Effector CD4-positive, alpha-beta T cell (primary cell): ENCODE results near the gene VPS13C.

ENCODE experiments used
- DNase-seq: peaks from one replicate; pipeline ENCODE4 v3.0.0-alpha.2; 2020

Gene VPS13C

DNA sequence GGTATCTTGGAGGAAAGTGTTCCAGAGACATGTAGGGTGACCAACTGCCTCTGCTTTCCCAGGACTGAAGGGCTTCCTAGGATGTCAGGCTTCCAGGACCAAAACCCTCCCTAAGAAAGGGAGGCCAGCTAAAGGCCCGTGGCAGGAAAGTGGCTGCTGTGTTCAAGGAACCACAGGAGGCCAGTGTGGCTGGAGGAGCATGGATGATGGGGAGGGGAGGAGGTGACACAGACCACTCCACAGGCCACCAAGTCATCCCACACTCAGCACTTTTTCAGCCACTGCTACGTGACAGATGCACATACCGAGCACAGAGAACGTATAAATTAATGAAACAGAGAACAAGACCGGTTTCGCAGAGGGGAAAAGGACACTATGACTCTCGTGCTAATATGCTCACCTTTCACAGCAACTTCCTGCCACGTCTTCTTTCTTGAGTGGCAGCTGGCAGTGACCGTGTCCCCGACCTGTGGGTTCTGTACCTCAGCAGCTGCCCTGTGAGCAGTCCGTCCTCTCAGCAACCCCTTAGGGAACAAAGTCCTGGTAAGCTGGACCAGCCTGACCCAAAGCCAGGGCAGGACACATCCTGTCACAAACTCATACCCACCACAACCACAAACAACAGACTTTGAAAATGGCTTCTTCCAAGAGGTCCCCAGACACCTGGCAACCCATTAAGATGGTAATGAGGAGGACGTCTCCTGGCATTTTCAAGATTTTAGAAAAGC, 244.7 kb downstream of the VPS13C start:
- DNase-seq: no peak

DNA sequence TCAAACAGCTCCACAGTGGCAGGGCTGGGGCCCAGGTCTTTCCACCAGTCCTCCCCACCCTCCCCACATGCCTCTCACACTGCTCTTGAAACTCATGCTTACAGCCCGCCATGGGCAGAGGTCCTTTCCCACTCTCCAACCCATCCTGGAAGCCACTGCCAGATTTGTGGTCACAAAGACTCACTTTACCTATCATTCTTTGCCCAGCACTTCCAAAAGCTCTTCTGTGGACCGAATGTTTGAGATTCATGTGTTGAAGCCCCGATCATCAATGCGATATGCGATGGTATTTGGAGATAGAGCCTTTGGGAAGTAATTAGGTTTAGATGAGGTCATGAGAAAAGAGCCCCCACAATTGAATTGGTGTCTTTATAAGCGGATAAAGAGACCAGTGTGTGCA, 247.8 kb downstream of the VPS13C start:
- no peak for DNase-seq

DNA sequence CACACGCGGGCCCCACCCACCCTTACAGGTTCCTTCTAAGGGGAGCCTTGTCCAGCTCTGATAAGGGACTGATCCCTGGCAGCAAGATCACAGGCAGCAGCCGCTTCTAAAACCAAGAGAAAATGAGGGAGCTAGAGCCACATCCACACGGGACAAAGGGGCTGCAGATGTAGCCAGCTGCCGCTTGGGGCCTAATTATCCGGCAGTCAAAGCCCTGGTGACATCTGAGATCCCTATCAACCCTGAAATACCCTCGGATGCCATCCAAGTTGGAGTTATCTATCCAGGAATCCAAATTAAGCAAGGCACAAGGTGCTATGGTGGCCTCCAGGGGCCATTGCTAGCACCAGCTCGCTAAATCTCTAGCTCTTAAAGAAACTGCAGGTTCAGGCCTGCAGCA, 248.3 kb downstream of the VPS13C start:
- DNase-seq: no peak

DNA sequence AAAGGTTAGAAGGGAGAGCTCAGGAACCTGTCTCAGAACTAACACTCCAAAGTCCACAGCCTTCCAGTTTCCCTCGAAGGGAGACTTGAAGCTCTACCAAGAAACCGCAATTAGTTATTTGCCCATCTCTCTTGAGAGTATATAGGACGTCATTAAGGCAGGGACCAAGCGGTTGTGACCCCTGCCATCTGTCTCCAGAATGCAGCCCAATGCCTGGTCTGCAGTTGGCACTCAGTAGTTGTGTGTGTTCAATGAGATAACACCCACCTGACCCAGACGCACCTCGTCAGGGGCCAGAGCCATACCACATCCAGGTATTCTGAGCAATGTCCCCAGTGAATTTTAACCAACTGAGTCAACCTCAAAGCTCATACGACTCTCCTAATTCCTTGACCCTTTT, 251.0 kb downstream of the VPS13C start:
- no peak for DNase-seq

DNA sequence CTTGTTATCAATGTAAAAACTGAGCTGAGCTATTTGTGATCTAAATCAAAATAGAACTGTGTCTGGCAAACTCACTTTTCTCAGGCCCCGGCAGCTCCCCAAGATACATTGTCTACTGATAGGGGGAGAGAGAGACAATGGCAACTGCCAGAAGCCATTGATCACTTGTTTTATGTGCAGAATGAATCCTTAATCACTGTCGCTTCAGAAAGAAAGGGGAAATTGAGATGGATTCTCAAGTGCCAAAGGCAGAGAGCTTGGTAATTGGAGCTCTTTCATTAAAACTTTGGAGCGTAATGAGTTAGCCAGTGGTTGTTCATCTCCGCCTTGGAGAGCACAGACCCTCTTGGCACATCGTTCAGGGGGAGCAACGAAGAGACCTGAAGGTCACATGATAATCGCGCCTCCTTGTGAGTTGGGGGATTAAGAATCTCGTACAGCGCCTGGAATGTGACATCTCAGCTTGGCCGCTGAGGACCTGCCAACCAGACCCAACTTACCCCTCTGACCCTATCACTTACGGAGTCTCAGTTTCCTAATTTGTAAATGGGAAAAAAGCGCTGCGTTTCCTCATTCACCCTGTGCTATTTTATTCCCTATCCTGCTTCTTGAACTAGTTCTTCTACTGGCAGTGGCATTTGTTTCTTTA, 252.8 kb downstream of the VPS13C start:
- DNase-seq: no peak
